Measurements from ENCODE around the gene C15orf61.

Gene C15orf61

DNA sequence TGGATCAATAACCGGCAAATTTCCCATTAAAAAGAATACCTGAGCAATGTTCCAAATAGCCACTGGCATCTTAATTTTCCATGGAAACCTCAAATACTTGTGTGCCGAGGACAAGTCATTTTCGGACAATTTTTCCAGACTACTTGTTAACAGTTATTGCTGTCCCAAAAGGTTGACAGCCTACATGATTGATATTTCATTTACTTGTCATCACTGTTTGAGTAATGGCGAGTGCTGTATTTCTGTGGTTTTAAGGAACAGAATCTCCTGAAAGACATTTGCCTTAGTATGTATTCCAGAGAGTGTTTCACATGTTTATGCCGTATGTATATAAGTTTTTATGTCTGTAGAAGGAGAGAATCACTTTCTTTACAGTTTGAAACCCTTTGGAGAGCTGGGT lies 58.2 kb downstream of the C15orf61 start:
- in situ Hi-C loops (cut with MboI; ENCODE audit: low sequenced_read_pairs) = no loop called here

Data from HL-60/S4 (cell line).